NCI-H1417 (cell line): ENCODE results near the gene PRRT4.

Experiments
- DNase-seq, 3 experiments: peaks; one replicate each; lab custom pipeline; 2025; lab: John Stamatoyannopoulos, UW

The PRRT4 gene

GRCh38 chr7:128395748-128396147 is 34.3 kb upstream of the PRRT4 start:
- no peak for DNase-seq

GRCh38 chr7:128394904-128395496 is 33.5 kb upstream of the PRRT4 start:
- DNase-seq = no peak

- DNase-seq = no peak
These were observed 32.2 kb upstream of the PRRT4 start for GRCh38 chr7:128393526-128394330.

- no peak for DNase-seq
These were observed 31.2 kb upstream of the PRRT4 start for GRCh38 chr7:128392446-128393327.

- DNase-seq = no peak
These were observed 30.3 kb upstream of the PRRT4 start for GRCh38 chr7:128391805-128392204.

- DNase-seq = no peak
These were observed 29.5 kb upstream of the PRRT4 start for GRCh38 chr7:128390871-128391565.

- DNase-seq = no peak
These were observed 28.3 kb upstream of the PRRT4 start for GRCh38 chr7:128389618-128390329.

GRCh38 chr7:128389085-128389617 is 27.7 kb upstream of the PRRT4 start:
- DNase-seq = no peak

- DNase-seq = no peak
These were observed 26.6 kb upstream of the PRRT4 start for GRCh38 chr7:128388145-128388485.

- DNase-seq = peak; percentile 47 to 88 (median 69)
These were observed 26.0 kb upstream of the PRRT4 start for GRCh38 chr7:128387216-128388144.

GRCh38 chr7:128385988-128386925 is 24.8 kb upstream of the PRRT4 start:
- DNase-seq = no peak

- DNase-seq = no peak
These were observed 23.2 kb upstream of the PRRT4 start for GRCh38 chr7:128384726-128385125.

GRCh38 chr7:128383776-128384175 is 22.3 kb upstream of the PRRT4 start:
- no peak for DNase-seq

- no peak for DNase-seq
These were observed 19.8 kb upstream of the PRRT4 start for GRCh38 chr7:128381161-128381821.

- no peak for DNase-seq
These were observed 19.1 kb upstream of the PRRT4 start for GRCh38 chr7:128380483-128381106.

GRCh38 chr7:128379900-128380479 is 18.5 kb upstream of the PRRT4 start:
- no peak for DNase-seq

GRCh38 chr7:128378637-128379036 is 17.1 kb upstream of the PRRT4 start:
- DNase-seq = no peak

- DNase-seq = no peak
These were observed 14.6 kb upstream of the PRRT4 start for GRCh38 chr7:128376077-128376476.
